GM10248 (cell line): ENCODE data around the gene GATAD2A.

Experiments
- CTCF ChIA-PET: fragments of 300-600 bp; sonication (Branson Sonifier 250); formaldehyde crosslinking; extraction: SDS; loops from one replicate; lab custom pipeline; 2021; ENCODE audit warnings: antibody characterized with exemption; lab: Yijun Ruan, JAX
- POLR2A ChIA-PET: fragments of 350-650 bp; sonication (Branson Sonifier 250); formaldehyde crosslinking; extraction: SDS; loops from one replicate; lab custom pipeline; 2020; ENCODE audit warnings: antibody characterized with exemption; lab: Yijun Ruan, JAX
- DNase-seq: peaks from one replicate; pipeline ENCODE4 v3.0.0; 2012; ENCODE audit errors: extremely low spot score
- CTCF ChIP-seq: IDR thresholded peaks from 2 replicates; pipeline ENCODE4 v1.5.1; 2012; ENCODE audit warnings: mild to moderate bottlenecking, low read depth; ENCODE audit errors: extremely low read depth, missing control alignments, control extremely low read depth

Gene GATAD2A

GRCh38 chr19:19507354-19507753, 101.9 kb downstream of the GATAD2A start:
- no peak for DNase-seq
- TF ChIP-seq CTCF = no peak
- ChIA-PET POLR2A (interaction anchor here (0.7 kb wide), 1 partner anchor 74 kb away, joined by 3 read pairs; no protein-coding TSS in a partner anchor), CTCF (interaction anchor here (0.7 to 1.0 kb wide), 2 partner anchors 17 to 47 kb away, joined by 3 read pairs; no protein-coding TSS in a partner anchor)

DNA sequence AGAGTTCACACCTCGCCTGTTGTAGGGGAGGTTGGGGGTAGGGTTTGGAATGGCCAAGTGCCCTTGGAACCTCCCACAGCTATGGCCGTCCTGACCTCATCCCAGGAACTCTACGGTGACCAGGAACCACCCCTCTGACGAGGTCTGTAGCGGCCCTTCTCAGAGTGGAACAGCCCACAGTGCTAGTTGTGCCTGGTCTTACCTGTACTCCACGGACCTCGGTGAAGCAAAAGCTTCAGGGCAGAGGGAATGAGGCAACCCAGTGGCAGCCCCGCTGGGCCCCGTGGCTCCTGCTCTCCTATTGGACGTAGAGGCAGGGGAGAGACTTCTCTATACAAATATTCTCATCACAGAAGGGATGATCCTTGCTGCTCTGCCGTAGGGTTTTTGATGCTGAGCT, 102.7 kb downstream of the GATAD2A start:
- TF ChIP-seq CTCF = no peak
- POLR2A ChIA-PET = no interaction called here
- CTCF ChIA-PET = interaction anchor here (1.1 to 1.5 kb wide), 2 partner anchors 46 to 142 kb away, joined by 3 read pairs; no protein-coding TSS in a partner anchor
- DNase-seq = no peak

DNA sequence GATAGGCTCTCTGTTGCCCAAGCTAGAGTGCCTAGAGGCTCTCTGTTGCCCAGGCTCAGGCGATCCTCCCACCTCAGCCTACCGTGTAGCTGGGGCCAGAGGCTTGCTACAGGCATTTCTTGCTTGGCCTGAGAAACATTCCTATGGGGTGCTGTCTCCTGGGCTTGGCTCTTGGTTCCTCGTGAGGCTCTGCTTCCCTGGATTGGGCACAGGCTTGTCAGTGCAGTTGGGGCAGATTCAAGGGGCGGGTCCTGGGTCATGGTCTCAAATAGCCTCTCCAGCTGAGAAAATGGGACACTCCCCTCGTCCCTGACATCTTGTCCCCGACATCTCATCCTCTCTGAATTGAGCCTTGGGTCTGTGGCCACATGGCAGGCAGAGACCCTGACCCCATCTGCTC, 105.0 kb downstream of the GATAD2A start:
- no peak for DNase-seq
- CTCF ChIA-PET = interaction anchor here (1.3 to 2.5 kb wide), 3 partner anchors 19 to 22 kb away, joined by 4 to 13 read pairs (median 8); no protein-coding TSS in a partner anchor
- POLR2A ChIA-PET = no interaction called here
- TF ChIP-seq CTCF = no peak

- CTCF ChIA-PET = interaction anchor here (1.0 to 1.1 kb wide), 2 partner anchors 23 to 102 kb away, joined by 3 read pairs; no protein-coding TSS in a partner anchor
- POLR2A ChIA-PET = no interaction called here
- no peak for DNase-seq
- no peak for TF ChIP-seq CTCF
Measured at GRCh38 chr19:19513682-19514081, 108.2 kb downstream of the GATAD2A start.

- DNase-seq = no peak
- POLR2A ChIA-PET = no interaction called here
- no peak for TF ChIP-seq CTCF
- CTCF ChIA-PET = interaction anchor here (1.0 to 1.1 kb wide), 2 partner anchors 23 to 102 kb away, joined by 3 read pairs; no protein-coding TSS in a partner anchor
Measured at GRCh38 chr19:19514215-19514657, 108.8 kb downstream of the GATAD2A start.

DNA sequence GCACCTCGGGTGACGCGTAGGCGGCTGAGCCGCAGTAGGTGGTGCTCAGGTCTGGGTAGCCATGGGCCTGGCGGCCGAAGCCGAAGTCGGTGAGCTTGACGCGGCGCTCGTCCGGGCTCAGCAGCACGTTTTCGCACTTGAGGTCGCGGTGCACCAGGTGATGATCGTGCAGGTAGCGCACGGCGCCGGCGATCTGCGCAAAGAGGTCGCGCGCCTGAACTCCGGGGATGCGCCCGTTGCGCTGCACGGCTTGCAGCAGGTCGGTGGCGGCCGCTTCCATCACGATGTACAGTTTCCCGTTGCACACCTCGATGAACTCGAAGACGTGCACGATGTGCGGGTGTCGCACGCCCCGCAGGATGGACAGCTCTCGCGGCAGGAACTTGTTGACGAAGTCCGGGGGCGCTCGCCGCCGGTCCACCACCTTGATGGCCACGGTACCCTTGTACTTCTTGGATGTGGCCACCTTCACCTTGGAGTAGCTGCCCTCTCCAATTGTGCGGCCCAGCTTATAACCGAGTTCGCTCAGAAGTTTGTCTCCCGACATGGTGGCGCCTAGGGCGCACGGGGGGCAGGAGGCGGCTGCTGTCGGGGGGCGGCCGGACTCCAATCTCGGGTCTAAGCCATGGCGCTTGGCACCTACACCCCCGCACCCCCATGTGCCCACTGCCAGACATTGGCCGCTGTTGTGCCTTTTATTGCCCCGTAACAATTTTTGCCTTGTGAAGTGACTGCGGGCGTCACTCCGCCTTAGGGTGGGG, 109.6 kb downstream of the GATAD2A start, which contains the start of gene TSSK6:
Gene TSSK6 (minus strand): TSS at position 668 of the 761 bp plus-strand sequence. CDS start 121 bp downstream, at position 547.
- DNase-seq = no peak
- no peak for TF ChIP-seq CTCF
- ChIA-PET CTCF (interaction anchor here (1.0 to 2.3 kb wide), 7 partner anchors 10 to 153 kb away, joined by 3 to 7 read pairs (median 4); no protein-coding TSS in a partner anchor), POLR2A (interaction anchor here (0.6 kb wide), 1 partner anchor 197 kb away, joined by 5 read pairs; no protein-coding TSS in a partner anchor)
